GM12864 (cell line): Measurements from ENCODE around the gene FBXO21.

Experiments used
- DNase-seq: peaks from one replicate; pipeline ENCODE4 v3.0.0-alpha.2; 2011; ENCODE audit warnings: low read depth
- H3K4me3 ChIP-seq: 2 replicates; pipeline ENCODE4 v1.5.1; 2011; ENCODE audit warnings: mild to moderate bottlenecking, low read depth, low read length, control low read depth
- TF ChIP-seq, protein P1 (sequence below): IDR thresholded peaks from 2 replicates; pipeline ENCODE4 v1.5.1; 2011; ENCODE audit warnings: low read depth, mild to moderate bottlenecking, moderate library complexity, low read length, control low read depth, inconsistent platforms; ENCODE audit errors: missing control alignments

FBXO21 gene

GRCh38 chr12:117126335-117126734 lies 63.9 kb downstream of the FBXO21 start:
- H3K4me3 ChIP-seq = no peak overlapping the region
- no peak for DNase-seq
- TF ChIP-seq, protein P1, sequence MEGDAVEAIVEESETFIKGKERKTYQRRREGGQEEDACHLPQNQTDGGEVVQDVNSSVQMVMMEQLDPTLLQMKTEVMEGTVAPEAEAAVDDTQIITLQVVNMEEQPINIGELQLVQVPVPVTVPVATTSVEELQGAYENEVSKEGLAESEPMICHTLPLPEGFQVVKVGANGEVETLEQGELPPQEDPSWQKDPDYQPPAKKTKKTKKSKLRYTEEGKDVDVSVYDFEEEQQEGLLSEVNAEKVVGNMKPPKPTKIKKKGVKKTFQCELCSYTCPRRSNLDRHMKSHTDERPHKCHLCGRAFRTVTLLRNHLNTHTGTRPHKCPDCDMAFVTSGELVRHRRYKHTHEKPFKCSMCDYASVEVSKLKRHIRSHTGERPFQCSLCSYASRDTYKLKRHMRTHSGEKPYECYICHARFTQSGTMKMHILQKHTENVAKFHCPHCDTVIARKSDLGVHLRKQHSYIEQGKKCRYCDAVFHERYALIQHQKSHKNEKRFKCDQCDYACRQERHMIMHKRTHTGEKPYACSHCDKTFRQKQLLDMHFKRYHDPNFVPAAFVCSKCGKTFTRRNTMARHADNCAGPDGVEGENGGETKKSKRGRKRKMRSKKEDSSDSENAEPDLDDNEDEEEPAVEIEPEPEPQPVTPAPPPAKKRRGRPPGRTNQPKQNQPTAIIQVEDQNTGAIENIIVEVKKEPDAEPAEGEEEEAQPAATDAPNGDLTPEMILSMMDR = no peak

GRCh38 chr12:117125767-117126166 lies 64.5 kb downstream of the FBXO21 start:
- no peak overlapping the region for H3K4me3 ChIP-seq
- TF ChIP-seq, protein P1 = no peak
- DNase-seq = no peak

DNA sequence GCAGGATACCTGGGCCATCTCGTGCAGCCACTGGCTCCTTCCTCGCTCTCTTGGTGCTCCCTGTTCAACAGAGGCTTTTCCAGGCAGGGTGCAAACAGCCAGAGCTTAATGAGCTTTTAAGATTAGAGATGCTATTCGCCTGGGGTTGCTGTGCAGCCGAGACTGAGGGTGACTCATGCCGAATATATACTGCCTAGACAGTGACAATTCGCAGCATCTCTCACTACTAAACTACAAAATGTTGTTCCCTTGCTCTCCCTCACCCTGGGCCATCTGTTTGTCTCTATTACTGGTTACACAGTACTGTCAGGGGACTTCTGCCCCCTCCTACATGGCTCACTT lies 65.0 kb downstream of the FBXO21 start:
- DNase-seq = no peak
- TF ChIP-seq, protein P1 = no peak
- no peak overlapping the region for H3K4me3 ChIP-seq

GRCh38 chr12:117124421-117125271 lies 65.6 kb downstream of the FBXO21 start:
- no peak for DNase-seq
- TF ChIP-seq, protein P1 = no peak
- no peak overlapping the region for H3K4me3 ChIP-seq

- no peak overlapping the region for H3K4me3 ChIP-seq
- DNase-seq = no peak
- TF ChIP-seq, protein P1 = no peak
Observed at GRCh38 chr12:117121441-117121840, 68.8 kb downstream of the FBXO21 start.

- no peak for DNase-seq
- TF ChIP-seq, protein P1 = no peak
- no peak overlapping the region for H3K4me3 ChIP-seq
Observed at GRCh38 chr12:117120787-117121186, 69.5 kb downstream of the FBXO21 start.
